Esophagus muscularis mucosa (tissue), 4 donors: ENCODE results near the gene LRRC56. TPM values are rescaled to one million over a fixed set of nuclear protein-coding genes. Genes with fewer than 3 reads are reported as not detected.

Source experiments
- DNase-seq: peaks from one replicate; pipeline ENCODE4 v3.0.0-alpha.2; 2017; ENCODE audit errors: extremely low spot score
- H3K27ac ChIP-seq, 4 donors: fragments of 200-600 bp; sonication (generic); replicated peaks in 1 of 4; 1 replicate in 3 of 4; 2 replicates in 1 of 4; pipeline ENCODE4 v1.5.1; 2016 to 2019; ENCODE audit warnings: mild to moderate bottlenecking in 1 of 4
- H3K27me3 ChIP-seq, 4 donors: fragments of 200-600 bp; sonication (generic); one replicate each; pipeline versions ENCODE4 v1.5.1 to v1.6.0; 2016 to 2019
- H3K36me3 ChIP-seq, 4 donors: fragments of 200-600 bp; sonication (generic); one replicate each; pipeline ENCODE4 v1.5.1; 2016 to 2019
- H3K4me1 ChIP-seq, 4 donors: fragments of 200-600 bp; sonication (generic); one replicate each; pipeline ENCODE4 v1.5.1; 2016 to 2019
- H3K4me3 ChIP-seq, 4 donors: fragments of 200-600 bp; sonication (generic); 1 replicate in 2 of 4; 2 replicates in 2 of 4; pipeline ENCODE4 v1.5.1; 2016 to 2019; ENCODE audit warnings: mild to moderate bottlenecking in 4 of 4, moderate library complexity in 1 of 4
- H3K9me3 ChIP-seq, 4 donors: fragments of 200-600 bp; sonication (generic); 1 replicate in 3 of 4; 2 replicates in 1 of 4; pipeline ENCODE4 v1.5.1; 2016 to 2019
- EP300 ChIP-seq: sonication (generic); formaldehyde crosslinking; IDR thresholded peaks from one replicate; pipeline ENCODE4 v1.6.1; 2017; ENCODE audit warnings: antibody characterized with exemption
- POLR2A ChIP-seq: fragments of 450-650 bp; IDR thresholded peaks from one replicate; pipeline ENCODE4 v1.6.1; 2017; ENCODE audit warnings: antibody characterized with exemption, moderate library complexity, mild to moderate bottlenecking, low read depth
- POLR2AphosphoS5 ChIP-seq, 2 donors: sonication (generic); formaldehyde crosslinking; IDR thresholded peaks; one replicate each; pipeline ENCODE4 v1.6.1; 2017; ENCODE audit warnings: antibody characterized with exemption in 2 of 2
- whole genome bisulfite sequencing: methylation state at CpG from one replicate; pipeline ENCODE4 v1.1.5; 2018; 5-methylcytosine and 5-hydroxymethylcytosine counted together
- intact Hi-C: fragments of 100-400 bp; cut with DNase I; formaldehyde crosslinking; loops from one replicate; pipeline ENCODE4 v1.15.1; 2023
- total RNA-seq, 4 donors: library from RNA; depleted of rRNA; stranded (reverse); fragments of >200 nt; gene quantifications; one replicate each; pipeline versions ENCODE4 v1.1.0 to v1.2.1, GENCODE V29; 2016
- TF ChIP-seq, protein P1 (sequence below), 3 experiments: fragments of 200-600 bp in 2 of 3; fragments of 450-650 bp in 1 of 3; sonication (generic) in 2 of 3; IDR thresholded peaks; one replicate each; pipeline ENCODE4 v1.5.1; 2017 to 2019; ENCODE audit warnings: antibody characterized with exemption in 3 of 3, mild to moderate bottlenecking in 2 of 3, moderate library complexity in 1 of 3

Gene LRRC56
- total RNA-seq, 4 donors from 2014 or later = 0.19 to 0.33 TPM; not detected in 2

DNA sequence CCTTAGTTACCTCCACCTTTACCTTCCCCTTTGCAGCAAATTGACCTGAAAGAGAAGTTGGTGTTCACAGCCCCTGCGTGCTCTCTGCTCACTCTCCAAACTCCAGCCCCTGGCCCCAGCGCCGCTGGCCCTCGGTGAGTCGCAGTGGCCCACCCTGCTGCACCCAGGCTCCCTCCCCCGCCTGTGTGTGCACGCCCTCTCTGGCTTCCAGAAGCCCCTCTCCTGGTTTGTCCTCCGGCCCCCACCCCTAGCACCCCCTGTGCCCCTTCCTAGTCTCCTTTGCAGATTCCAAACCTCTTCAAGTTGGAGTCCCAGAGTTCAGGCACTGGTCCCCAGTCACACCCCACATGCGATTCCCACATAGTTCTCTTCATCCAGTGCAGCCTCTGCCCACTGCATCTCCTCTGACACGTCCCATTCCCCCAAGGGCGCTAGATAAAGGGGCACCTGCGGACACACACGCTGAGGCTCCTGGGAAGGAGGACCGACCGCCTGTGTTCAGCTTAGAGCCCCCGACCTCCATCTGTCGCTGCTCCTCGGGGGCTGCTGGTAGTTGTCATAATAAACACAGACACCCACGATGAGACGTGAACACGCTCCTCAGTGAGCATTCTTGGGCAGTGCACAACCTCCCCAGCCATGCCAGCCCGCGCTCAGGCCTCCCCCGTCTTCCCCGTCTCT, 37.4 kb downstream of the LRRC56 start:
- H3K36me3 ChIP-seq = no peaks in the 10 kb centered on the region
- peak overlapping the region; percentile 64 to 94 (median 76) for H3K4me3 ChIP-seq
- intact Hi-C loops = no loop called here
- peak overlapping the region; percentile 78 to 94 (median 90) for H3K27ac ChIP-seq
- peaks cover 37 to 48% (median 44%) of the 10 kb centered on the region in 4 donors for H3K4me1 ChIP-seq
- 45% methylated on average over 19 of the region's 25 CpGs for WGBS
- H3K9me3 ChIP-seq = no peaks in the 10 kb centered on the region
- H3K27me3 ChIP-seq = no peaks in the 10 kb centered on the region
- TF ChIP-seq POLR2A = no peak
- DNase-seq = no peak

DNA sequence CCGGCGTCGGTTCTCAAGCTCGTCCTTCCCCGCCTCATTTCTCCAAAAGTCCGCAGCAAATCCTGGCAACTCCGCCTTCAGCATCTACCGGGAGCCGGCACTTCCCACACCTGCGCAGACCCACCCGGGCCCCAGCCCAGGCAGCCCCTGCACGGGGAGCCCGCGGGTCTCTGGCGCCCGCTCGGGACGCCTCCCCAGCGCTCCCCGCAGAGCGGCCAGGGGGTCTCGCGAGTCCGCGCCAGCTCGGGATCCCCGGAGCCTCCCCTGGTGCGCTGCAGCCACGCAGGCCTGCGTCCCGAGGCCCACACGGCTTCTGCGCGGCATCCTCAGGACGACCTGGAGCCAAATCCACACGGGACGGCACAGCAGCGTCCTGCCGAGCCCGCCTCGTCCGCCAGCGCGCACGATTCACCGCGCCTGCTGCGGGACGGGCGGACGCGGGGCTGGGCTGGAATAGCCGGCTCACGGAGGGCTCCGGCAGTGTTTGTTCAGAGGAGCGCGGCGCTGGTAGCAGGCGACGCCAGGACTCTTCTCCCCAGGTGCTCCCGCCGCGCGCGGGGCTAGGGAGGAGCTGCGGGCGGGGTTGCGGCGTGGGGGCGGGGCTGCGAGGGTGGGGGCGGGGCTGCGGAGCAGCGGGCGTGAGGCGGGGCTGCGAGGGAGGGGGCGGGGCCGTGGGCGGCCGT, 38.1 kb downstream of the LRRC56 start:
- DNase-seq = no peak
- Histone ChIP-seq H3K36me3 (no peaks in the 10 kb centered on the region), H3K4me1 (peaks cover 42 to 54% (median 51%) of the 10 kb centered on the region in 4 donors), H3K27ac (peak overlapping the region; percentile 78 to 94 (median 90)), H3K9me3 (no peaks in the 10 kb centered on the region), H3K4me3 (peak overlapping the region; percentile 64 to 94 (median 76)), H3K27me3 (no peaks in the 10 kb centered on the region)
- 0% methylated on average over 5 of the region's 81 CpGs for WGBS
- intact Hi-C loops = no loop called here
- peak; percentile 12 to 77 for TF ChIP-seq POLR2AphosphoS5 (IDR thresholded peaks at IDR 0.05)
- TF ChIP-seq EP300 = no peak
- peak; percentile 44 for TF ChIP-seq POLR2A
- TF ChIP-seq, protein P1, sequence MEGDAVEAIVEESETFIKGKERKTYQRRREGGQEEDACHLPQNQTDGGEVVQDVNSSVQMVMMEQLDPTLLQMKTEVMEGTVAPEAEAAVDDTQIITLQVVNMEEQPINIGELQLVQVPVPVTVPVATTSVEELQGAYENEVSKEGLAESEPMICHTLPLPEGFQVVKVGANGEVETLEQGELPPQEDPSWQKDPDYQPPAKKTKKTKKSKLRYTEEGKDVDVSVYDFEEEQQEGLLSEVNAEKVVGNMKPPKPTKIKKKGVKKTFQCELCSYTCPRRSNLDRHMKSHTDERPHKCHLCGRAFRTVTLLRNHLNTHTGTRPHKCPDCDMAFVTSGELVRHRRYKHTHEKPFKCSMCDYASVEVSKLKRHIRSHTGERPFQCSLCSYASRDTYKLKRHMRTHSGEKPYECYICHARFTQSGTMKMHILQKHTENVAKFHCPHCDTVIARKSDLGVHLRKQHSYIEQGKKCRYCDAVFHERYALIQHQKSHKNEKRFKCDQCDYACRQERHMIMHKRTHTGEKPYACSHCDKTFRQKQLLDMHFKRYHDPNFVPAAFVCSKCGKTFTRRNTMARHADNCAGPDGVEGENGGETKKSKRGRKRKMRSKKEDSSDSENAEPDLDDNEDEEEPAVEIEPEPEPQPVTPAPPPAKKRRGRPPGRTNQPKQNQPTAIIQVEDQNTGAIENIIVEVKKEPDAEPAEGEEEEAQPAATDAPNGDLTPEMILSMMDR (IDR thresholded peaks at IDR 0.05) = peak in 1 of 3 experiments; percentile 7

DNA sequence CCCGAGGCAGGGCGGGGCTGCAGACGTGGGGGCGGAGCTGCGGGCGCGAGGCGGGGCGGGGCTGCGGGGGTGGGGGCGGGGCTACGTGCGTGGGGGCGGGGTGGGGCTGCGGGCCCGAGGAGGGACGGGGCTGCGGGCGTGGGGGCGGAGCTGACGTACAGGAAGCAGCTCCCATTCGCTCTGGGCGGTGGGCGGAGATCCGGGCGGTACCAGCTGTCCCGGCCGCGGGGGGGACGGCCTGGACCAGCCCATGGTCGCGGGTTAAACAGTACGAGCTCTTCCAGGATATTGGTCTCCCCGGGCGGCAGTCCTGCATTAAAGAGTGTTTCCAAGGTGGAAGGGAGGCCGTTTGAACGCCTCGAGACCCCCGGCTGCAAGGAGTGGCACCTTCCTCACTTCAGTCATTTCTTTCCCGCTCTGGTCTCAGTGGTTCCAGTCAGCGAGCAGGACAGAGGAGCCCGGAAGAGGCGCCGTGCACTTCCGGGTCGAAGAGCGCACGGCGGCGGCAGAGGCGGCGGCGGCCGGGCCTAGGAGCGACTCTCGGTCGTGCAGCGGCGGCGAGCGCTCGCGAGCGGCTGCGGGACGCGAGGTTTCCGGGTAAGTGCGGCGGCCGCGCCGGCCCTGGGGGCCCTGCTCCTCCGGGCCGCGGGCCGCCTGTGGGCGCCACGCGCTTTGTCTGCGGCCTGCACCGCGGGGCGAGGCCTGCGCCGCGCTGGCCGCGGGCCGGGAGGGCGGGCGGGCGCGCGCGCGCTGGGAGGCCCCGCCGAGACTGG, 38.9 kb downstream of the LRRC56 start, which contains the start of gene PHRF1:
PHRF1 (plus strand) TSS at position 475 of the 773 bp plus-strand sequence. CDS start 5,043 bp downstream, outside the sequence.
- H3K9me3 ChIP-seq = no peaks in the 10 kb centered on the region
- H3K27me3 ChIP-seq = no peaks in the 10 kb centered on the region
- H3K4me1 ChIP-seq = peaks cover 49 to 62% (median 55%) of the 10 kb centered on the region in 4 donors
- peaks cover 0 to 1% (median 0%) of the 10 kb centered on the region in 4 donors for H3K36me3 ChIP-seq
- peak within 1 kb of the TSS; percentile 64 to 94 (median 76) for H3K4me3 ChIP-seq
- 1% methylated on average over 32 of the region's 99 CpGs for WGBS
- H3K27ac ChIP-seq = peak within 1 kb of the TSS; percentile 91 to 94 (median 94)
- TF ChIP-seq POLR2A (peak; percentile 71), POLR2AphosphoS5 (IDR thresholded peaks at IDR 0.05) (peak; percentile 84 to 89), EP300 (peak; percentile 49)
- TF ChIP-seq, protein P1 (IDR thresholded peaks at IDR 0.05) = no peak
- peak; percentile 98 for DNase-seq
- intact Hi-C loops = no loop called here

DNA sequence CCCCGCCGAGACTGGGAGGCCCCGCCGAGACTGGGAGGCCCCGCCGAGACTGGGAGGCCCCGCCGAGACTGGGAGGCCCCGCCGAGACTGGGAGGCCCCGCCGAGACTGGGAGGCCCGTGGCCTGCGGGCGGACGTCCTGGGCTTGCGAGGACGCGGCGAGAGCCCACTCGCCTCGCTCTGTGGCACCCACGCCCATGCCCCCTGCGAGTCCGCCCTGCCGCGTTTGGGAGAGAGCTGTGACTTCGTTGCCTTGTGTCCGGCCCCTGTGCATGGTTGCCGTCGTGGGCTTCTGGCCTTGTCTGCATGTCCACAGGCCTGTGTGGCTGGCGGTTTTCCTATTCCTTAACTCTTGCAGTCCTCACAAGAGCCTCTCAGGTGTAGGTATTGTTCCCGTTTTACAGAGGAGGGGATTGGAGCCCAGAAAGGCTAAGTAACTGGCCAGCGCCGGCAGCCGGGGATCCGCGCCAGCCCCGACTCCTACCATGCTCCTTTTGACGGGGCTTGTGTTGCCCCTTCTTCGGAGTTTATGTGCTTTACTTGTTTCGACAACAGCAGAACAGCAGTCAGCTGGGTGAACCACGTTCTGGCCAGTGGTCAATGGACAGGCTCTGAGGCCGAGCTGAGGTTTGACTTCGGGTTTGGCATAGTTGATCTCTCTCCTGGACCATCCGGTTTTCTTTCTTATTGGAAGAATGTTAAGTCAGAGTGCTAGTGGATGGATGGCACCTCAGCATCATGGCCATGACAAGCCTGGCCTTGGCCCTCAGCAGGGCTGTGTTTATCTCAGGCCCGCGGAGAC, 39.7 kb downstream of the LRRC56 start:
- no peak for TF ChIP-seq EP300
- no peak for TF ChIP-seq POLR2AphosphoS5 (IDR thresholded peaks at IDR 0.05)
- TF ChIP-seq, protein P1 (IDR thresholded peaks at IDR 0.05) = no peak
- no peak for TF ChIP-seq POLR2A
- peak overlapping the region; percentile 91 to 94 (median 94) for H3K27ac ChIP-seq
- 7% methylated on average over 29 of the region's 48 CpGs for WGBS
- no peaks in the 10 kb centered on the region for H3K27me3 ChIP-seq
- peak overlapping the region; percentile 64 to 94 (median 76) for H3K4me3 ChIP-seq
- no peak for DNase-seq
- H3K36me3 ChIP-seq = peaks cover 4 to 9% (median 5%) of the 10 kb centered on the region in 4 donors
- H3K4me1 ChIP-seq = peaks cover 54 to 68% (median 59%) of the 10 kb centered on the region in 4 donors
- H3K9me3 ChIP-seq = no peaks in the 10 kb centered on the region
- intact Hi-C loops = no loop called here
